B cell (primary cell): ENCODE measurements around the gene SLCO1A2. TPM values are rescaled to one million over a fixed set of nuclear protein-coding genes. Genes with fewer than 3 reads are reported as not detected.

Experiments
- ATAC-seq: fragments of 200-7000 bp; cut with Tn5 transposase; one replicate; pipeline ENCODE4 v1.10.0; 2021; ENCODE audit warnings: low read depth, mild to moderate bottlenecking, moderate number of reproducible peaks, moderate library complexity
- CTCF ChIA-PET: fragments of 350-600 bp; sonication (Branson Sonifier 250); formaldehyde crosslinking; loops from one replicate; lab custom pipeline; 2021; ENCODE audit warnings: antibody characterized with exemption, inconsistent platforms; lab: Charles Lee
- POLR2A ChIA-PET: fragments of 350-600 bp; sonication (Branson Sonifier 250); formaldehyde crosslinking; loops from one replicate; lab custom pipeline; 2021; ENCODE audit warnings: antibody characterized with exemption; lab: Charles Lee
- DNase-seq: peaks from one replicate; pipeline ENCODE4 v3.0.0; 2013
- H2AFZ ChIP-seq: 2 replicates; pipeline ENCODE4 v1.6.1; 2012; ENCODE audit warnings: mild to moderate bottlenecking, low read depth, low read length; ENCODE audit not compliant: insufficient read depth, poor library complexity, severe bottlenecking
- H3K27ac ChIP-seq, 2 donors: 1 replicate in 1 of 2; 2 replicates in 1 of 2; pipeline ENCODE4 v1.5.1; 2012 to 2013; ENCODE audit warnings: low read length in 2 of 2, mild to moderate bottlenecking in 2 of 2, moderate library complexity in 1 of 2
- H3K27me3 ChIP-seq, 4 experiments: fragments of 200-600 bp in 1 of 4; sonication (generic) in 1 of 4; replicated peaks in 1 of 4; 1 replicate in 2 of 4; 2 replicates in 2 of 4; pipeline versions ENCODE4 v1.6.1 to v1.7.0; 2013 to 2016; ENCODE audit warnings: low read length in 3 of 4, mild to moderate bottlenecking in 2 of 4, mixed read lengths in 1 of 4, moderate library complexity in 1 of 4; ENCODE audit not compliant: insufficient read depth in 4 of 4, control insufficient read depth in 3 of 4; ENCODE audit errors: control extremely low read depth in 1 of 4
- H3K36me3 ChIP-seq, 2 experiments: replicated peaks in 1 of 2; 1 replicate in 1 of 2; 2 replicates in 1 of 2; pipeline versions ENCODE4 v1.6.1 to v1.7.1; 2013; ENCODE audit warnings: low read length in 1 of 2; ENCODE audit not compliant: insufficient read depth in 2 of 2, control insufficient read depth in 1 of 2; ENCODE audit errors: control extremely low read depth in 1 of 2, extremely low read depth in 1 of 2
- H3K4me1 ChIP-seq, 2 donors: fragments of 200-600 bp in 1 of 2; sonication (generic) in 1 of 2; 1 replicate in 1 of 2; 2 replicates in 1 of 2; pipeline versions ENCODE4 v1.5.1 to v1.6.1; 2013 to 2017; ENCODE audit warnings: low read length in 2 of 2; ENCODE audit not compliant: control insufficient read depth in 2 of 2, insufficient read depth in 2 of 2
- H3K4me2 ChIP-seq: replicated peaks from 2 replicates; pipeline ENCODE3; 2012; ENCODE audit warnings: mild to moderate bottlenecking, low read depth, low read length; ENCODE audit not compliant: poor library complexity, severe bottlenecking
- H3K4me3 ChIP-seq, 5 experiments: fragments of 200-600 bp in 1 of 5; sonication (generic) in 1 of 5; 1 replicate in 3 of 5; 2 replicates in 2 of 5; pipeline versions ENCODE4 v1.5.1 to v1.7.0; 2011 to 2016; ENCODE audit warnings: low read length in 4 of 5, mild to moderate bottlenecking in 4 of 5, low read depth in 2 of 5, control low read depth in 1 of 5, moderate library complexity in 1 of 5; ENCODE audit not compliant: insufficient read depth in 1 of 5; ENCODE audit errors: control extremely low read depth in 1 of 5, extremely low read depth in 1 of 5
- H3K79me2 ChIP-seq: fragments of 200-600 bp; sonication (generic); one replicate; pipeline ENCODE4 v1.6.0; 2016; ENCODE audit warnings: low read length; ENCODE audit not compliant: control insufficient read depth, insufficient read depth
- H3K9ac ChIP-seq: fragments of 200-600 bp; sonication (generic); 2 replicates; pipeline ENCODE4 v1.6.1; 2017; ENCODE audit warnings: mild to moderate bottlenecking, low read length, moderate library complexity
- H3K9me3 ChIP-seq, 3 donors: one replicate each; pipeline versions ENCODE4 v1.6.1 to v1.7.1; 2013; ENCODE audit warnings: low read length in 2 of 3; ENCODE audit not compliant: control insufficient read depth in 2 of 3, insufficient read depth in 1 of 3; ENCODE audit errors: control extremely low read depth in 1 of 3
- H4K20me1 ChIP-seq: 2 replicates; pipeline ENCODE4 v1.6.0; 2012; ENCODE audit warnings: mild to moderate bottlenecking, low read length; ENCODE audit not compliant: insufficient read depth, control insufficient read depth, poor library complexity, severe bottlenecking
- H3K27ac Mint-ChIP-seq: one replicate; pipeline ENCODE4 v1.8.0; 2021; ENCODE audit warnings: mixed read lengths
- H3K27me3 Mint-ChIP-seq: one replicate; pipeline ENCODE4 v1.8.0; 2021; ENCODE audit warnings: mixed read lengths
- H3K4me1 Mint-ChIP-seq: one replicate; pipeline ENCODE4 v1.8.0; 2021; ENCODE audit warnings: mixed read lengths
- H3K4me3 Mint-ChIP-seq: one replicate; pipeline ENCODE4 v1.8.0; 2021; ENCODE audit warnings: mixed read lengths
- H3K9me3 Mint-ChIP-seq: one replicate; pipeline ENCODE4 v1.8.0; 2022; ENCODE audit warnings: mixed read lengths; ENCODE audit not compliant: insufficient read depth
- EZH2 ChIP-seq: IDR thresholded peaks from 2 replicates; pipeline ENCODE4 v1.6.1; 2012; ENCODE audit warnings: borderline replicate concordance, low read depth, mild to moderate bottlenecking, moderate library complexity, low read length; ENCODE audit not compliant: insufficient read depth, poor library complexity, severe bottlenecking
- WGBS: methylation state at CpG from one replicate; pipeline ENCODE4 v1.1.5; 2013; ENCODE audit warnings: missing lambda C conversion rate; ENCODE audit not compliant: insufficient coverage; 5-methylcytosine and 5-hydroxymethylcytosine counted together
- intact Hi-C: fragments of 100-400 bp; cut with micrococcal nuclease; formaldehyde crosslinking; loops from one replicate; pipeline ENCODE4 v1.10.0; 2022
- polyA plus RNA-seq: library from polyadenylated mRNA; depleted of rRNA; stranded (reverse); fragments of >200 nt; gene quantifications from 2 replicates; pipeline ENCODE4 v1.2.3, GENCODE V29; 2012
- total RNA-seq, 2 donors: library from RNA; stranded (reverse); fragments of 120-200 nt in 1 of 2; gene quantifications; 1 replicate in 1 of 2; 2 replicates in 1 of 2; pipeline versions ENCODE4 v1.2.3 to v1.2.4, GENCODE V29; 2013 to 2022
- TF ChIP-seq, protein P1 (sequence below): fragments of 200-600 bp; IDR thresholded peaks from one replicate; pipeline ENCODE4 v1.8.0; 2022; ENCODE audit warnings: antibody characterized with exemption, mild to moderate bottlenecking

Gene SLCO1A2
- total and polyA plus RNA-seq, 2 donors (not counting 1 experiment from before 2014, with no cell fraction given) = not detected

DNA sequence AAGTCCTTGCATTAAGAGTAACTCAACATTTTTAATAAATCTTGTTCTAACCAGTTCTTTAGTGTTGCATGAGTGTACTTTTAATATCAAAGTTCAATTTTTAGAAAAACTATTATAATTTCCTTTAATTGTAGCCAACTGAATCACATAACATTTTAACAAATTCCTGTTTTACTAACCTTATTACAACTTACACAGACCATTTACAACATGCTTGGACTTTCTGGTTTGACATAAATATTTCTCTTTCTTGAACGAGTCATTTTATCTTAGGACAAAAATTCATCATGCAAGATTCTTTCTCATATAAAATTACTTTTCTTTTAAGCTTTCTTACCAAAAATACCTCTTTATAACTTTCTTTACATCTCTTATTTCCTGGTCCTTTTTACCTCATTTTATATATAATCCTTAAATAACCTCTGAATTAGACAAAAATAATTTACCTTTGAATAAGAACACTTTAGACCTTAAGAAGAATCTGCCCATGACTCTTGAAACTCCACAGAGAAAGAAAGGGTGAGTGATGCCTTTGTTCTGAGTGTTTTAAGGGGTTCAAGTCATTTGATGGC, 3.9 kb downstream of the SLCO1A2 start:
- Mint-ChIP-seq H3K4me3 (no peak overlapping the region), H3K4me1 (no peaks in the 10 kb centered on the region), H3K27me3 (no peaks in the 10 kb centered on the region), H3K9me3 (peaks cover 6% of the 10 kb centered on the region), H3K27ac (no peak overlapping the region)
- Histone ChIP-seq H3K4me3 (no peak overlapping the region), H3K27me3 (no peaks in the 10 kb centered on the region), H4K20me1 (no peaks in the 10 kb centered on the region), H3K9ac (no peak overlapping the region), H3K79me2 (no peaks in the 10 kb centered on the region), H3K9me3 (peaks cover 1 to 12% (median 11%) of the 10 kb centered on the region in 3 donors), H3K4me1 (no peaks in the 10 kb centered on the region), H2AFZ (no peak overlapping the region), H3K36me3 (no peaks in the 10 kb centered on the region), H3K4me2 (no peak overlapping the region), H3K27ac (no peak overlapping the region)
- WGBS = 100% methylated on average over 1 of the region's 1 CpG
- ChIA-PET CTCF (no interaction called here), POLR2A (no interaction called here)
- ATAC-seq = no peak
- no peak for TF ChIP-seq EZH2
- TF ChIP-seq, protein P1, sequence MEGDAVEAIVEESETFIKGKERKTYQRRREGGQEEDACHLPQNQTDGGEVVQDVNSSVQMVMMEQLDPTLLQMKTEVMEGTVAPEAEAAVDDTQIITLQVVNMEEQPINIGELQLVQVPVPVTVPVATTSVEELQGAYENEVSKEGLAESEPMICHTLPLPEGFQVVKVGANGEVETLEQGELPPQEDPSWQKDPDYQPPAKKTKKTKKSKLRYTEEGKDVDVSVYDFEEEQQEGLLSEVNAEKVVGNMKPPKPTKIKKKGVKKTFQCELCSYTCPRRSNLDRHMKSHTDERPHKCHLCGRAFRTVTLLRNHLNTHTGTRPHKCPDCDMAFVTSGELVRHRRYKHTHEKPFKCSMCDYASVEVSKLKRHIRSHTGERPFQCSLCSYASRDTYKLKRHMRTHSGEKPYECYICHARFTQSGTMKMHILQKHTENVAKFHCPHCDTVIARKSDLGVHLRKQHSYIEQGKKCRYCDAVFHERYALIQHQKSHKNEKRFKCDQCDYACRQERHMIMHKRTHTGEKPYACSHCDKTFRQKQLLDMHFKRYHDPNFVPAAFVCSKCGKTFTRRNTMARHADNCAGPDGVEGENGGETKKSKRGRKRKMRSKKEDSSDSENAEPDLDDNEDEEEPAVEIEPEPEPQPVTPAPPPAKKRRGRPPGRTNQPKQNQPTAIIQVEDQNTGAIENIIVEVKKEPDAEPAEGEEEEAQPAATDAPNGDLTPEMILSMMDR = no peak
- intact Hi-C loops = no loop called here
- DNase-seq = no peak

DNA sequence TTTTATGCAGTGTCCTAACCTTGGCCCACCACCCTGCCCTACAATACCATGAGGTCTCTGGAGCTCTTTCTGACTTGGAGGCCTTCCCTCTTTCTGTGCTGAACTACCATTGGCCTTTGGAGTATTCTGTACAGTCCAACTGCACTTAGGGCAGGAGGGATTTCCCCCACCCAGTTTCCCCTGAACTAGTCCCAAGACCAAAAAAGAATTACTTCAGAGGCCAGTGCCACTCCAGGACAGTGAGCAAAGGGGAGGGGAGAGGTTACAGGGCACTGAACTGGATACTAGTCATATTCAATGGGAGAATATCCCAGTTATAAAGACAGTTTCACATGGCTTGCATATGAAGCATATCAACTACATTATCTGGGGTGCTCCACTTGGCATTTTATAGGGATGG, 6.1 kb downstream of the SLCO1A2 start:
- no peak overlapping the region for H2AFZ ChIP-seq
- TF ChIP-seq, protein P1 = no peak
- TF ChIP-seq EZH2 = no peak
- H4K20me1 ChIP-seq = no peaks in the 10 kb centered on the region
- no peak overlapping the region for H3K27ac ChIP-seq
- no peaks in the 10 kb centered on the region for H3K36me3 ChIP-seq
- H3K27me3 Mint-ChIP-seq = no peaks in the 10 kb centered on the region
- H3K4me3 Mint-ChIP-seq = no peak overlapping the region
- no peak overlapping the region for H3K4me2 ChIP-seq
- no peak overlapping the region for H3K27ac Mint-ChIP-seq
- no peaks in the 10 kb centered on the region for H3K27me3 ChIP-seq
- POLR2A ChIA-PET = no interaction called here
- H3K79me2 ChIP-seq = no peaks in the 10 kb centered on the region
- intact Hi-C loops = no loop called here
- H3K4me1 ChIP-seq = no peaks in the 10 kb centered on the region
- CTCF ChIA-PET = no interaction called here
- H3K9me3 ChIP-seq = peaks cover 1 to 12% (median 11%) of the 10 kb centered on the region in 3 donors
- no peak overlapping the region for H3K4me3 ChIP-seq
- no peaks in the 10 kb centered on the region for H3K4me1 Mint-ChIP-seq
- DNase-seq = no peak
- H3K9ac ChIP-seq = no peak overlapping the region
- no peak for ATAC-seq
- H3K9me3 Mint-ChIP-seq = peaks cover 8% of the 10 kb centered on the region
